CD4-positive, alpha-beta T cell treated with Interleukin-15 for 1 hour (primary cell): Measurements from ENCODE around the gene ZEB2.

ENCODE experiments used
- DNase-seq: peaks from one replicate; pipeline ENCODE4 v3.0.0-alpha.2; 2020

Gene ZEB2

DNA sequence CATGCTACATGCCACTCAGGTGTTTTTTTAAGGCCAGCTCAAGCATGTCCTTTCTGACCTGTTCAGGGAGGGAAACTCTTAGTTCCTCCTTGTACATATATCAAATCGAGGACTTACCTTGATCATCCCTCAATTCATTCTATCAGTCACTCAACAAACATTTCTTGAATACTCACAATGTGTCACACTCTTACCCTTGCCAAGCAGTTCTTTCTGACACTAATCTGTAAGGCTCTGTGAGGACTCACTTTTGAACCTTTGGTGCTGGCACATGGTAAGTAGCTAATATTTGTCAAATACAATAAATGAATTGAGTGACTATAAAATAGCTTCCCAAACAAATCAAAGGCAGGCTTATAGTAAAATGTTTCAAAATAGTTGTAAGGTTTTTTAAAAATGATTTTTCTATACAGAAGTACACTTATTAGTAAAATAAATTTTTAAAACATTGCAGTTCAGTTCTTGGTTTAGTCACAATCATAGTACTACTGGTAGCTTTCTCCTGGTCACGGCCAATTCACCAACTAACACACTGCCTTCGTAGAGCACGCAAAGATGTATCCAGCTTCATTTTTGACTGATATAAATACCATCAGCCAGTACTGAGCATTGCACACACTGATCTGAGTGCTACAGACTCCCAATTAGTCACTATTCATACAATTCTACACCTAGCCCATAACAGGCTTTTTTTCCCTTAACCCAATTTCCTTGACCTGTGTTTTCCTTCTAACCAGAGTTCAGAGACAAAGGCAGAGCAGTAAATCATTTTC, 50.9 kb downstream of the ZEB2 start:
- DNase-seq, result no peak

DNA sequence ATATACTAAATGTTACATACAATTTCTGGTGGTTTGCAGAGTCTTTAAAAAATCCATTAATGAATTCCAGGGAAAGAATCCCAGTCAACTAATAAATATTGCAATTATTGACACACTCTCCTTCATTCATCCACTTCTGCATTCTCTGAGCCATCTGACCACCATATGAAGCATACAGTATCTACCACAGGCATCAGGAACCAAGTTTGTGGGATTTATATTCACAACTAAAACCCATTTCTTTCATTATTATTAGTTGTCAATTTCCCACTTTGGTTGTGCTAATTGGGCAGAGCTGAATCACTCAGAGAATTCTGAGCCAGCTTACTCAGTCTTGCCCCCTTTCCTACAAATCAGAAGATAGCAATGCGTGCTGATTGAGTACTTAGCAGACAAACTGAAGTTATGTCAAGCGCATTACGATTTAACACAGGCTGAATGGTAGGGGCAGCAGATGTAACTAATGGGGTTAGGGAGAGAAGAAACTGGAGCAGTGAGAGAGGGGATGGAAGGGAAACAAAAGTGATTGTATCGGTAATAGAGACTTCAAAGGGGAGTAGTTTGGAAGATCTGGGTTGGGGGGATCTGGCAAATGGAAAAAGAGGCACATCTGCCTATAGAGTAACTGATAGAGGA, 52.3 kb downstream of the ZEB2 start:
- DNase-seq, result no peak

DNA sequence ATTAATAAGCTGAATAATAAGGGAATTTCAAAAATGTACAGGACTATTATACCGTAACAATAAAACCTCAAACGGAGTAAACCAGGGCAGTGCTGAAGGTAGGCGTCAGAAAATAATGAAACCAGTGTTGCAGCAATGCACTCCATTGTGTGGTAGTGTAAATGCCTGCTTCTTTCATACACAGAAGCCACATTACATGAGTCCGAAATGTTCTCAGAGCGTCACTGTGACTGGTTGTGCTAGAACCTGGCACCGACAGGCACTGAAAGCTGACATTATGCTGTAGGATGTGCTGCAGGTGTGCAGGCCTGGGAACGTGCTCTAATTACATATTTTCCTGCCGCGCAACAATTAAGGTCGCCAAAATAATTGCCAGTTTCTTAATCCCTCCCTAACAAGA, 53.3 kb downstream of the ZEB2 start:
- DNase-seq, result no peak

DNA sequence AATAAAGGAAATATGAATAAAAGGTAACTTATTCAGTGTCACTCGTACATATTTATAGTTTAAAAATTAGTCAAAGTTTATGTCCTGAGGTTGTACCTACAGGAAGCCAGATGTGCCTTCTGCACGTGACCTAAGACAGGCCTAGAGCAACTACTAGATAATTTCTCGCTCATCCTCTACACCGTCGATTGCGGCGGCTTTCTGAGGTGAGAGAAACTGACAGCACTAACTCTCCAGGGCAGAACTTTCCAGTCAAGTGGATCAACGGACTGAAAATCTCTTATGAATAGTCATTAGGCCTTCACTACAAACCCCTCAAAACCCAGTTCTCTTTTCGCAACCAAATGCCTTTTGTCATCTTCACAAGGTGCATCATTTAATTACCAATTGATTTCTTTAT, 54.2 kb downstream of the ZEB2 start:
- DNase-seq, result no peak

DNA sequence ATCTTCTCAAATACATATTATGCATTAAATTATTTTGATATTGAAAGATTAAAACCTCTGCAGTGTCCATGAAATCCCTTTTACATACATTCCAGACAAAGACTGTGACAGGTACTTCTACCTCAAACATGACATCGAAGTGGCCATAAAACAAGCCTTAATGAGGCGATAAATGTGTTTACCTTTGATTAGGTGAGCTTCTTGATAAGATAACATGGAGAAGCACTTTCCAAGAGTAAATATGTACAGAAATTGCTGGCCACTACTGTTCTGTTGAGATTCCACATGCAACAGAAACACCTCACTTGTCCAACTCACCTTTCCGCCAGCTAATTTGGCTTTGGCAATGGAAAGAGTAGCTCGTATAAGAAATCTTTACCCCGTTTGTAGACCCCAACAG, 55.2 kb downstream of the ZEB2 start:
- no peak for DNase-seq

DNA sequence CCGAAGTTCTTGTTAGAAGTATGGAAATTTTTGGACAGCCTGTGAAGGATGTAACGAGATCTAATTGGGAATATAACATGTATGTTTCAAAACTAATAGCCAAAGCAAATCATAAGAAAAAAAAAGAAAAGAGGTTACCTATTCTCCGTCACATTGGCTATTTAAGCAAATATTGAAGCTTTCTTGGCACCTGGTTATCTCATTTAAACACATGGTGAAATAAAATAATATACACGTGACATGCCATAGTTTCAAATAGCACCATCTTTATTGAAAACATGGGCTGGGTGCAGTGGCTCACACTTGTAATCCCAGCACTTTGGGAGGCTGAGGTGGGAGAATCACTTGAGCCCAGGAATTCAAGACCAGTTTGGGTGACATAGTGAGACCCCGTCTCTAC, 56.7 kb downstream of the ZEB2 start:
- no peak for DNase-seq

DNA sequence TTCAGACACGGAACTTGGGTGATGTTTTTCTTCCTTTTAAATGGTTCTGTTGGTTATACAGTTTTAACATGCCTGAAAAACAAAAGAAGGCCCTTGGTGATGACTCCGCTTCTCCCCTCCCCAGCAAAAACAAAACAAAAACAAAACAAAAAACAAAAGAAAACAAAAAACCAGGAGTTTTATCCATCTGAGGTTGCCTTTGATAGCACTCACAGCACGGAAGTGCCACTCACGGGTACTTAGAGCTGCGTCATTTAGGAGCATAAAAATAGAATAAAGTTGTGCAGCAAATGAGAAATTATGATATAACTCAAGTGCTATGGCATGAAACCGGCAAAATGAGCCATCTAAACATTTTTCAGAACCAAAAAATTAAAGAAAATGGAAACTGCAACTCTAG, 57.7 kb downstream of the ZEB2 start:
- no peak for DNase-seq

DNA sequence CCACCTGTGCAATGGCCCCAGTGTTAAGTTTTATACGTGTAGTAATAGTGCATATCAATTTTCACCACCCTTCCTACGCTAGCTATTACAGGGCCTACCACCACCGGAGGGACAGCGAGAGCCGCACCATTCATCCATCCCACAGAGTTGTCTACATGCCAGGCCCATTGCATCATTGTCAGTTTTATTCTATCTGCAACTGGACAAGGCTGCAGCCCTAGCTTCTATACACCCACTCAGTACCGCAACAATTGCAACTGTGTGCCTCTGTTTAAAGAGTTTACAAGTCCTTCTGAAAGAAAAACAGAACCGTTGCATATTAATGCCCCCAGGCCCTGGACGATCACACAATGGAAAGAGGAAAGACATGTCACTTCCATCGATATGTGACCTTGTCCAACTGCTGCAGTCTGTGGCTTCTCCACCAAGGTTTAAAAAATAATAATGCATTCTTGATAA, 58.6 kb downstream of the ZEB2 start:
- no peak for DNase-seq

DNA sequence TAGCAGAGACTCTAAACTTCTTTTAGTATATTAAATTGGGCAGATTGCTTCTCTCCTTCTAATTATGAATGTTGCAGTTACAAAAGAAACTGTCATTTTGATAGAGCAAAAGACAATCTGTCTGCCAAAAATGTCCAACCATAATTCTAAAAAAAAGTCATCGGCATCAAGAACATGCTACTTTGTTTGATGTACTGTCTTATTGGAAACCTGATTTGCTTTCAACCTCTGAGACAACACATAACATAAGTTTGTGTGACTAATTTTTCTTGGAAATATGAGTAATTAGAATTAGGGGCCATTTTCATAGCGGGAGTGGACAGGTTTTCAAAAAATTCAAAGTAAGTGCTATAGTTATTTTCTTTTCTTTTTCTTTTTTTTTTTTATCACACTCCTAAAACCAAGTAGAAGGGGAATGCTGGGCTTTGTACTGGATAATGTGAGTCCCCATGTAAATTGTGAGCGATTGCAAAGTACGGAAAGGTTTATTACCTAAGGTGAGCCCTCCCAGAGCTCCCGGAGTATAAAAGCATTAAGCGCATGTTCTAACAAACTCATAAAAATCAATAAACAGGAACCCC, 59.1 kb downstream of the ZEB2 start:
- DNase-seq, result no peak

DNA sequence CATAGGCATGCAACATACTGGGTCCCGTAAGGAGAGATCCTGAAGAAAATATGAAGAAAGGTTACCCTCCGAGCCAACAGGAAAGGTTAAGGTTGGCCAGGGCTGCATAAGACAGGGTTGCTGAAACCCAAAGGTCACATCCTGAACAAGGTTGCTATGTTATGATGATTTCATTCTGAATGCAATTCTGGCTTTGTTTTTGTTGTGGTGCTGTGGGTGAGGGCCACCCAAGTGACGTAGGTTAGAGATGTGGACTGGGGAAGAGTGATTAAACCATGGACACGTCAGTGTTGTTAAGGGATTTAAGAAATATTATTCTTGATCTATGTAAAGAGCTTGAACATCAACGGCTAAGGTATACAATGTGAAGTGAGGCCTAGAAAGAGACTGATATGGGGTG, 60.0 kb downstream of the ZEB2 start:
- peak; percentile 77 for DNase-seq

DNA sequence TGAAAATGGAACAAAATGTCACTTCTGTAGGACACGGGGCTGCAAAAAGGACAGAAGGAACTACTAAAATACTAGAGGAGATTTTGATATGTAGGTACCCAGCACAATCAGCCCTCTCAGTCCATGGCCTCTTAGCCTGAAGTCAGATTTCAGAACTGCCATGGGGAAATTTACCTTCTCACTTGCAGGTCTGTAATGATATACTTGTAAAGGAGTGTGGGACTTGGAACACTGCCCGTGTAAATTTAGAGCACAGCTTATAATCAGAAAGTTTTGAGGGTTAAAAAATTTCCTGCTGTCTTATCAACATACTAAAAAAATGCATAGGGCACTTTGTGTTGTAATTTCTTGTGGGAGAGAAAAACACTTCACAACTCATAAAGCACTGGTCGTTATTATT, 60.6 kb downstream of the ZEB2 start:
- no peak for DNase-seq

DNA sequence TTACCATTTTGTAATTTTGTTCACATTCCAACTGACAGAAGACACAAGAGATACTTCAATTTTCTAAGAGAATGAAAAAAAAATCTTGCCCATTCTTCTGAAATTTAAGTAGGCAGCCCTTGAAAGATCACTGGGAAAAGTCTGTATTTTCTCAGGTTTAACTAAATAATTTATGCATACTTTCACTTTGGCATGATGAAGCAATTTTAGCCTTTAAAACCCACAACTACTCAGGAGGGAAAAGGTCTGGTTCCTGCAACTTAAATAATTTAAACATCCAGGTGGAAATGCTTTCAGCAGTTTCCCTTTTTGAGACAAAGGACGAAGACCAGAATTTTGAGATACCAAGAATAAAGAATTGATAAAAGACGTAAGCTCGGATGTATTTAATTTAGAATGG, 61.4 kb downstream of the ZEB2 start:
- DNase-seq, result no peak

DNA sequence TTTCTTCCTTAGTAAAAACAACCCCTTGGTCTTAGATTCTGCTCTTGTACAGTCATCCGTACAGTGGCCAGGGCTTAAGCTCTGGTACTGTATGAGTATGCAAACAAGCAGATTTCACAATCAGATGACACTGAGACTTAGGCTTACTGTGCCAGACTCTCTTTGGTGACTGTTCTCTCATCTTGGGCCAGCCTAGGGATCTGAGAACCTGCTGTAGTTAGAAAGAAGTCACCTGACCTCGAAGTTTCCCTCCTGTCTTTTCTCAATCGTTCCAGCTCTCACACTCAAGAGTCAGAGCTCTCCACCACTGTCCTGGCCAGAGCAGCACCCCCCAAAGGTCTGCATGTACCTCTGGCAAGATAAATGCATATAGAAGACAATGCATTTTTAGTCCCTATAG, 63.2 kb downstream of the ZEB2 start:
- peak; percentile 58 for DNase-seq

DNA sequence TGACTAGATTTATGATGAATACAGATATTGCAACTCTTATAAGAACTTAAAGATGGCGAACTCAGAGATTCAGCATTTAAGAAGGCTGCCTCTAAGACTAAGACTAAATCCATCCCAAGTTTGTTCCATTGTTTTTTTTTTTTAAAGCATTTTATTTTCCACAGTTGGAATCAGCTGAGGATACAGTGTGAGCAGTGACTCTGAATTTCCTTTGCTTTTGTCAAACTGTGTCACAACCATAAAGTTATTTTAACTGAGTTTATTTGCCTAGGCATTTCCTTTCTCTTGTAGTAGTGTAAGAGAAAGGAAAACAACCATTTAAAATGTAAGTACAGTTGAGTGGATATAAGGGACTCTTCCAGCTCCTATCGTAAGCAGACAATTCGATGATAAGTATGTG, 63.9 kb downstream of the ZEB2 start:
- DNase-seq, result no peak

DNA sequence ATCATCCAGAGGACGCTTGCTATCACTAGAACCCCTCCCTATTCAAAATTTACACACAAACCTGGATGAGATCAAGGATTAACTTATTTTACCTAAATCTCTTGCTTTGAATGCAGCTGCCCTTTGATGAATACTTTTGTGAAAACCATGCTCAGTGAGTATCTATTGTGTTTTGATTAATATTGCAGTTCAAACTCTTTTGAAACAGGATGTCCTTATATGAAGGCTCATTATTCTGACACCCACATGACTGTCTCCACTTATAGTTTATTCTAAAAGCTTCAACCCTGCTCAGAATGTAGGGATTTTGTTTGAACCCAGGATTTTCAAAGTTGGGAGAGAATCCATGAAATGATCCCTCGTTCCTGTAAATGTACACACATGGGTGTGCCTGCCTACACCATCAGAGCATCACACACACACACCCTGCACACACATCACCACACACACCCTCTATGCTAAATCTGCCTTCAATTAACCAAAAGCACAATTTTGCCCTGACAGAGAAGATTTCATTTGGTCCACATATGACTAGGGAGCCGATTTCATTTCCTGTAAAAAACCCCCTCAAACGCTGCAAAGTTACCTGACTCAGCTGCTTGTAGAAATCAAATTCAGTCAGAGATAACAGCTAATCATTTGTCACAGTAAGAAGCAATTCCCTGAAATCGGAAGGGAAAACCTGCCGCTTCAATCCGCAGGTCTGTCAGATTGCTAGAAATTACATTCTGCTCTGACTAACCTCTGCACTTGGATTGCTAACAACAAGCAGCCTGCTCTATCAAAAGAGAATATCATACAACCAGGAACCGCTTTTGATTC, 65.2 kb downstream of the ZEB2 start:
- DNase-seq, result no peak

DNA sequence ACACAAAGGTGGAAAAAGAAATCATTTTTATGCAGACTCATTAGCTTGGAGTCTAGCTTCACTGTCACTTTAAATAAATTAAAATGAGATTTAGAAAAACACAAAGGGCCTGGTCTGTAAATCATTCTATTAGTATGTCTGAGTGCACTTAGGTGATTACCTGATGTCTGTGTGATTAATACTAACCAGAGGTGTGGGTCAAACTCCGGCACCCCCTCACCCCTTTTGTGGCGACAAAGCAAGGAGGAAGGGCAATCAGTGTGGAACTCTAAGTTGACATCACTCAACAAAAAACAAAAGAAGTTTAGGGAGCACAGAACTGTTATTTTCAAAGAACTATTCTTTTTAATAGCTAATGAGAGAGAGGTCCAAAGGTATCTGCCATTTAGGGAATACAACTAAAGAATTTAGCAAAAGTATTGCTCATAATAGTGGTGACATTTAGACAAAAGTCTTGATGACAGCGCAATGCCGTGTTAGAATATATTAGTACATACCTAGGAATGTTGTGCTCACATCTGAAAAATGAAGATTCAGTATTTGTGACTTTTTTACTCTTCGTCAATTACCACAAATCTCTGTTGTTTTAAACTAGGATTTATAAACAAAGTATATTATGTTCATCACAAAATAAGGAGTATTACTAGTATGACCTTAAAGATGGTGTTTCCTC, 66.3 kb downstream of the ZEB2 start:
- DNase-seq, result no peak

DNA sequence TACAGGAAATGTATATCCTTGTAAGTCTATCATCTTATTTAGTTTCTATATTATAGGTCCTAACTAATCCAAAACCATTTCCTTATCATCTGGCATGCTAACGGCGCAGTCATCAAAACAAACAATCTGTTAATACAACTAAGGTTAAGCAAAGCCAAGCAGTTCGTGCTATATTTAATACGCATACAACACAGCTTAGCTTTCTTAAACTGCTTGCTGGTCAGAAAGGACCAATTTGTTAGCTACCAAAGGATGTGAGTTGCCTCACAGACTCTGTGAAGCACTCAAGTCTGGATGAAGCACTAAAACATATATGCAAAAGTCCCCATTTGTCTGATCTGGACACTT, 67.0 kb downstream of the ZEB2 start:
- no peak for DNase-seq

DNA sequence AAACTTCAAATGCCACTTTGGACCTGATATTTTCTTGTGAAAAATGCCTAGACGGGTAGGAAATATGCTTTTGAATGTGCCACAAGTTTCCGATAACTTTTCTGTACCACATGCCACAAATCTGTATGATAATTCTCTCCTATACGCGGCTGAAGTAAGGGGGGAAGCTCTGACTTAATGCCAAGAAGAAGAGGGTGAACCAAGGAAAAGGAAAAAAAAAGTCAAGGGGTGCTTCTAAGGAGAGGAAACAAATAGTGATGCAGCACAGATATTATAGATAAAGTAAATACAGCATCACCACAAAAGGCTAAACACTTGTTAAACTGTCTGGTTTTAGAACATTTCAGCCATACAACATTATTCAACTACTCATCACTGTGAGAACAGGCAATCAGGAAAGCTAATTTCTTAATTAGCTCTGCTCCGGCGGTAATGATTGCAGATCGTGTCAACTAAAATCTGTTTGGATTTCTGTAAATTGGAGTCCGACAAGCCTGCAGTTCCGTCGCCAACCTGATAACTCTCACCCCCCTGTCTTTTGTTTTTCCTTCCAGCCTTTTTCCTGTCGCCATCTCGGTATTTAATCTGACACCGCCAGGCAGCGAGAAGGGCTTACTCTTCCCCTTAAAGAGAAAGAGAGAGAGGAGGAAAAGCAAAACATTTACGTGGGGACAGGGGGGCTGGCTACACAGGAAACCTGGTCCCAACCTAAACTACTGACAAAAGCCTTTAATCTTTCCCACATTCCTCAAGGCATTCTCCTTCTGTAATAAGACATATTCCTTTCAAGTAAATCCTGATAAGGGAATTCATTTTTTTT, 67.5 kb downstream of the ZEB2 start:
- DNase-seq, result no peak

DNA sequence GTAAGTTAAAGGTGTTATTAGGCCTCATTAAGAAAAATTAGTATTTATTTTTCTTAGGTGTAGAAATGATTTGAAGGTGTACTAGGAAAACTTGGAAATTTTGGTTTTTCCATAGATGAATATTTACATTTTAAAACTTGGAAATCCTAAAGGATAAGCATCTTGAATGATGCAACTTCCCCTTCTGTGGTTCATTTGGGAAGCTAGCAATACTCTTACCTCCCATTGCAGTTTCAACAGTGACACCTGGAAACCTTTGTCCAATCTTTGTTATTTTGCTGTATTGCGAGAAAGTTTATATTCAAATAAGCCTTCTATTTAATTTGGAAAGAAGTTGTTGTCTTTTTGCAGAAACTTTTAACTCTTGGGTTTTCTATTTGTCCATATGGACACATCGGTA, 68.5 kb downstream of the ZEB2 start:
- no peak for DNase-seq

DNA sequence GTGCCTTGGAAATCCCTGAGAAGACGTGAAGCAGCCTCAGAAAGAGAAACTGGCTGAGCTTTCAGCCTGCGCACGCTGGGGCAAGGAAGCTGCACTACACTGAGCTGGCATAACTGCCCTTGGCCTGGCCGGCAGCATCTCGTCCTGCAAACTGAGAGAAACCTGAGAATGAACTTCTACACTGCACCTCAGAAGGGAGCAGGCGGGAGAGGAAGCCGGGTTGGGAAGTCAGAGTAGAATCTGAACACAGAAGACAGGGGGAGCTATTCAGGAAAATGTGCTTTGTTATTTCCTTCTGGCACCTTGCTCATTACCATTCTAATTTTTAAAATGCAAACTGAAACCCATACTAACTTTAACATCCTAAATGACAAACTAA, 70.9 kb downstream of the ZEB2 start:
- DNase-seq, result no peak

DNA sequence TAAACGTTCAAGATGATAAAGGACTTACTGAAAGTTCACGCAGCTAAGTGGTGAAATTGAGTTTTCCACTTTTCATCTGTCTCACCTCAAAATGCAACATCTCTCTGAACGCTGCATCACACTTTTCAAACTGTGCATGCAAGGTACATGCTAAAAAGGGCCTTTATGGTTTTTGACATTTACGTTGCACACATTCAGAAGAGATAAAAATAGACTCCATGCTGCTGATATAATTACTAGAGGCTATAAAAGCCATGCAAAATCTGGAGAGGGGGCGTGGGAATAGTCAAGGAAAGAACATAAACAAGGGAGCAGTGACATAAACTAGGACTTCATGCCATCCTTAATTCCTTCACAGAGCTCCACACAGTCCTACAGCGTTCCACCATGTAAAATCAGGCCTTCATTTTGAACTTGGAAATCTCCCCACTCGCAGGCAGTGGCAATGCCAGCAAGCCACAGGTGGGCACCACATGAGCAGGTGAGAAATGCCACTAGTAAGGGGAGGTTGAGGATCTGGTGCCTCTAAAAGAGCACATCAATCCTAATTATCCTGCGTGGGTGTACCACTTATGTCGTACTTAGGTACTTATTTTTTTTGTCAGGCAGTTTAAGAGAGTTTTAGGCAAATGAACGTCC, 71.4 kb downstream of the ZEB2 start:
- DNase-seq, result no peak

DNA sequence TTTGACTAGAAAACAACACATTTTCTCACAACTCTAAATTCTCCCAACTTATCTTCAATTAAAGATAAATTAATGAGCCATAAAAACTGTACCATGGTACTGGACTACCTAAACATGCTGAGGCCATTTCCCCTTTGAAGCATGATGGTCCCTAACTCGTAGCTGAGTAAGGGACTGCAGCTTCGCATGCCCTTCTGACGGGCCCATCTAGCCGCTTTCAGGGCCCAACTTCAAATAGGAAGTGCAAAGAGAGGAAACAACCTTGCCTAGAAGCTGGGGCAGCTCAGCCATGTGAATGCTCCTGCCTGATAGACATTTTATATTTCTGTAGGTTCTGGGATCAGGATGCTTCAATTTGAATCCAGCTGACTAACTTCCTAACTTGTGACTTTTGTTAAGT, 72.4 kb downstream of the ZEB2 start:
- no peak for DNase-seq
